Activated CD4-positive, alpha-beta memory T cell treated with anti-CD3 and anti-CD28 coated beads for 36 hours (primary cell): ENCODE measurements around the gene PGM5. TPM values are rescaled to one million over a fixed set of nuclear protein-coding genes. Genes with fewer than 3 reads are reported as not detected.

Experiments used
- CTCF ChIA-PET: fragments of 350-600 bp; sonication (Branson Sonifier 250); formaldehyde crosslinking; loops from one replicate; lab custom pipeline; 2021; ENCODE audit warnings: antibody characterized with exemption, inconsistent platforms; lab: Charles Lee
- POLR2A ChIA-PET: fragments of 350-600 bp; sonication (Branson Sonifier 250); formaldehyde crosslinking; loops from one replicate; lab custom pipeline; 2021; ENCODE audit warnings: antibody characterized with exemption; lab: Charles Lee
- DNase-seq: peaks from one replicate; pipeline ENCODE4 v3.0.0-alpha.2; 2020
- H3K27ac Mint-ChIP-seq: one replicate; pipeline ENCODE4 v1.8.0; 2021; ENCODE audit warnings: mixed read lengths
- H3K27me3 Mint-ChIP-seq: one replicate; pipeline ENCODE4 v1.8.0; 2021; ENCODE audit warnings: mixed read lengths
- H3K36me3 Mint-ChIP-seq: one replicate; pipeline ENCODE4 v1.8.0; 2021; ENCODE audit warnings: mixed read lengths
- H3K4me1 Mint-ChIP-seq: one replicate; pipeline ENCODE4 v1.8.0; 2021; ENCODE audit warnings: low read depth, mixed read lengths
- H3K4me3 Mint-ChIP-seq: one replicate; pipeline ENCODE4 v1.8.0; 2021; ENCODE audit warnings: mild to moderate bottlenecking, mixed read lengths
- H3K9me3 Mint-ChIP-seq: one replicate; pipeline ENCODE4 v1.8.0; 2021; ENCODE audit warnings: mixed read lengths
- intact Hi-C: fragments of 100-400 bp; cut with micrococcal nuclease; formaldehyde crosslinking; loops from one replicate; pipeline ENCODE4 v1.15.1; 2023
- total RNA-seq, 2 experiments: library from RNA; stranded (reverse); gene quantifications; one replicate each; pipeline ENCODE4 v1.2.3, GENCODE V29; 2021

Gene PGM5
- total RNA-seq, 2 experiments from 2014 or later: not detected

DNA sequence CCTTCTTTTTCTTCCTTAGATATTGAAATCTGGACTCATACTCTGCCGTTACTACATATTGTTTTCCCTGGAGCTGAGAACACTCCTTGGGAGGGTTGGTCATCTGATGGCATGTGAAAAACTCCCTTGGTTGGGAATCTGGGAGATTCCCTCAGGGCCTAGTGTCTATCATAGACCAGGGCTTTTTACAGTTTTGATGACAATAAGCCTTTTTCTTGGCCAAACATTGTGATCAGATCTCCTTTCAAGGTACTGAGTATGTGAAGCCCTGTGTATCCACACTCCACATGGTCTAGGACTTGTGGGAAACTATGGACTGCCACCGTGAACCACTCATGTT, 151.4 kb downstream of the PGM5 start:
- H3K27ac Mint-ChIP-seq: no peak overlapping the region
- no peaks in the 10 kb centered on the region for H3K9me3 Mint-ChIP-seq
- no peak for DNase-seq
- intact Hi-C loops: no loop called here
- ChIA-PET POLR2A (no interaction called here), CTCF (no interaction called here)
- no peaks in the 10 kb centered on the region for H3K36me3 Mint-ChIP-seq
- H3K4me3 Mint-ChIP-seq: no peak overlapping the region
- H3K4me1 Mint-ChIP-seq: no peaks in the 10 kb centered on the region
- H3K27me3 Mint-ChIP-seq: peaks cover 5% of the 10 kb centered on the region

DNA sequence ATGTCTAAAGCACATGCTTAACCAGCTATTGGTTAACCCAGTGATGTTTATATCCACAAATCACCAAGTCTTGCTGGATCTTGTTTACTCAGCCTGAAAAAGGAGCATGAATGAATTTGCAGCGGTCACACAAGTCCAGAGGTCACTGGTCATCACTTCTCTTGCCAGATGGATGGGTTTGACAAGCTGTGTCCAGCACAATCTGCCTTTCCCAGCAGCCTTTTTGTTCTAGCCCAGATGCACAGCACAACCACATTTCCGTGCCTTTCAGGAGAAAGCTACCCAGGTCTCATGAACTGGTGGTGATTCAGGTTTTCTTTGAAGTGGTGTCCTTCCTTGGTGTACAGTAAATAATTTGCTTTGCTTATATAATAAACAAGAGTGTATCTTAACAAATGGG, 152.1 kb downstream of the PGM5 start:
- DNase-seq: no peak
- no peaks in the 10 kb centered on the region for H3K4me1 Mint-ChIP-seq
- H3K27ac Mint-ChIP-seq: no peak overlapping the region
- intact Hi-C loops: no loop called here
- CTCF ChIA-PET: no interaction called here
- H3K27me3 Mint-ChIP-seq: peaks cover 5% of the 10 kb centered on the region
- POLR2A ChIA-PET: no interaction called here
- H3K9me3 Mint-ChIP-seq: no peaks in the 10 kb centered on the region
- no peak overlapping the region for H3K4me3 Mint-ChIP-seq
- H3K36me3 Mint-ChIP-seq: no peaks in the 10 kb centered on the region

DNA sequence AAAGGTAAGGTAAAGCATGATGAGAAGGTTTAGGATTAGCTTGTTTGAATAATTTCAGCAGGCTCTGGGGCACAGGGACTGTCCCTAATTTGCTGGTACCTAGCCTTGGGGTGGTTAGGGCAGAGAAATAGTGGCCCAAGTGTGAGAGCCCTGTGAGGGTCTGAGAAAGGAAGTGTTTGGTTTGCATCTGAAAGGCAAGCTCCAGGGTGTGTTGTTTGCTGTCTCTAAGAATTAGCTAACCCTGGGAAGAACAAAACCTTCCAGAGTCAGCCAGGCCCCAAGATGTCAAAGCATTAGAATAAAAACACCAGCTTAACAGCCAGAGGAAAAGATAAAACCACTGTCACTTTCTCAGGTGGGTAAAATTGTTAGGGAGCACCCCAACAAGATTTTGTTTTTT, 153.3 kb downstream of the PGM5 start:
- no peak for DNase-seq
- H3K27me3 Mint-ChIP-seq: peaks cover 3% of the 10 kb centered on the region
- no peaks in the 10 kb centered on the region for H3K36me3 Mint-ChIP-seq
- ChIA-PET CTCF (no interaction called here), POLR2A (interaction anchor here (0.6 kb wide), 1 partner anchor 35 kb away, joined by 4 read pairs; no protein-coding TSS in a partner anchor)
- H3K4me3 Mint-ChIP-seq: no peak overlapping the region
- H3K27ac Mint-ChIP-seq: no peak overlapping the region
- intact Hi-C loops: no loop called here
- H3K9me3 Mint-ChIP-seq: no peaks in the 10 kb centered on the region
- H3K4me1 Mint-ChIP-seq: no peaks in the 10 kb centered on the region

DNA sequence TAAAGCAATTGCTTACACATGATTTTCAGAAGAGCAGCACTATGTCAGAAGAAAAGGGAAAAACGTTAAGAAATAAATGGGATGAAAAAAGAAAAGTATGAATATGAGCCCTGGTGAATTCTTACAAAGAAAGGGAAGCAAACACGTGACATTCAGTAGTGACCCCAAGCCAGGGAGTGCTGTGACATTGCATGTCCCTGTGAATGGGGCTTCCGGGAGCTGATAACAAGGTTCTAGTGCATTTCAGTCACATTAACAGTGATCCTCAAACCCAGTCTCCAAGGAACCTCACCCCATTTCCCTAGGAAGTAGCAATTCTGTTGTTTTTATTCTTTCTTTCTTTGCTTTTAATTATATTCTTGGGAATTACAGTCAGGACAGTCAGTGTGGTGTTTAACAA, 157.0 kb downstream of the PGM5 start:
- no peak overlapping the region for H3K27ac Mint-ChIP-seq
- ChIA-PET CTCF (interaction anchor here (1.2 kb wide), 1 partner anchor 47 kb away, joined by 3 read pairs; no protein-coding TSS in a partner anchor), POLR2A (no interaction called here)
- H3K27me3 Mint-ChIP-seq: peaks cover 9% of the 10 kb centered on the region
- no peaks in the 10 kb centered on the region for H3K4me1 Mint-ChIP-seq
- no peak overlapping the region for H3K4me3 Mint-ChIP-seq
- intact Hi-C loops: no loop called here
- DNase-seq: no peak
- H3K9me3 Mint-ChIP-seq: peaks cover 3% of the 10 kb centered on the region
- peaks cover 2% of the 10 kb centered on the region for H3K36me3 Mint-ChIP-seq

DNA sequence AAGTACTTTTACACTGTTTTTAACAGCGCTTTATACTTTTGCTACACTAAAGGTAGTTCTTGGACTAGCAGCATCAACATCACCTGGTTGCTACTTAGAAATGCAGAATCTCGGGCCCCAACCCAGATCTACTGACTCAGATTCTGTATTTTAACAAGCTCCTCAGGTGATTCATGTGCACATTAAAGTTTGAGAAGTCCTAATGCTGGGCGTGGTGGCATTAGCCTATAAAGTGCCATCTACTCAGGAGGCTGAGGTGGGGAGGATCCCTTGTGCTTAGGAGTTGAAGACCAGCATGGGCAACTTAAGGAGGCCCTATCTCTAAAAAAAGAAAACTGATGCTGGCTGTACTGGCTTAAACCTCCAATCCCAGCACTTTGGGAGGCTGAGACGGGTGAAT, 157.6 kb downstream of the PGM5 start:
- Mint-ChIP-seq H3K27me3 (peaks cover 9% of the 10 kb centered on the region), H3K4me3 (no peak overlapping the region), H3K9me3 (peaks cover 6% of the 10 kb centered on the region), H3K27ac (no peak overlapping the region), H3K36me3 (peaks cover 3% of the 10 kb centered on the region), H3K4me1 (no peaks in the 10 kb centered on the region)
- intact Hi-C loops: no loop called here
- ChIA-PET CTCF (interaction anchor here (1.2 kb wide), 1 partner anchor 47 kb away, joined by 3 read pairs; no protein-coding TSS in a partner anchor), POLR2A (no interaction called here)
- no peak for DNase-seq

DNA sequence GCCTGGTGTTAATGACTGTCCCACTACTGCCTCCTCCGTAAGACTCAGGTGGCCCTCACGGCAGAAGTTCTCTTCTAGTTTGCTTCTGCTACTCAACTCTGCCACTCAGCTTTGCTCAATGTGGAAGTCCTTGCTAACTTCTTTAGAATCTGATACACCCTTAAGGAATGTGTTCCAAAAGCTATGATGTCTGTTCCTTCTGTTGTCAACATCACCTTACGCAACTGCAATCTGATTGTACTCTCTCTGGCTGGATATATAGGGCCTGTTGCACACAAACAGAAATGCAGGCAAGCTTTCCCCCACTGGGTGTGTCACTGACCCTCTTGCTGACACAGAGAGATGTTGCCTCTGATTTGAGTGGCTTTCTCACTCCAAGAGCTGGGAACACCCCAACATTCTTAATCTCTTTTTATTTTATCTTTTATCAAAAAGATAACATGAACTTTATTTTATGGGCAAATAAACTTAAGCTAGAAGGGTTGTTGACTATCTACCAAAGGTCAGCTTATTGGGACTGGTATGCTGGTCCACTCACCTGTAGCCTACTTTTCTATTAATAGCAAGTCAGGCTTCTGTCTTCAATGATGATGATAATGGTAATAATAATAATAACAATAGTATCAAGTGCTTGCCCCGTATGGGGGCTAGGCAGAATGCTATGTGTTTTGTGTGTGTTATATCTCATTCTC, 159.1 kb downstream of the PGM5 start:
- ChIA-PET POLR2A (no interaction called here), CTCF (no interaction called here)
- peaks cover 6% of the 10 kb centered on the region for H3K9me3 Mint-ChIP-seq
- peaks cover 6% of the 10 kb centered on the region for H3K27me3 Mint-ChIP-seq
- no peak for DNase-seq
- H3K27ac Mint-ChIP-seq: no peak overlapping the region
- intact Hi-C loops: no loop called here
- H3K4me3 Mint-ChIP-seq: no peak overlapping the region
- no peaks in the 10 kb centered on the region for H3K4me1 Mint-ChIP-seq
- H3K36me3 Mint-ChIP-seq: peaks cover 3% of the 10 kb centered on the region

DNA sequence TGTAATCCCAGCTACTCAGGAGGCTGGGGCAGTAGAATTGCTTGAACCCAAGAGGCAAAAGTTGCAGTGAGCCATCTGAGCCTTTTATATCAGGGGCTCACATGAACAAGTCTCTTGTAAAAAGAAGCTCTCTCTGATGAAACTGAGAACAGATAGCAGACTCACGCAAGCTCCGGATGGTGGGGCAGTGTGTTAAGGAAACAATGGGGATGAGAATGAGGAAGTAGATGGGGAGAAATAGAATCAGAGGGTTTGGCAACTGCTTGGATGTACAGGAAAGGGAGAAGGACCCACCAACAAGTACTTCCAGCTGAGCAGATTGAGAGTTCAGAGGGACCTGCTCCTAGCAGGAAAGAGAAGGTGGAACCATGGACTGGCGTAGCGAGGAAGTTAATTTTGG, 165.7 kb downstream of the PGM5 start:
- H3K4me1 Mint-ChIP-seq: no peaks in the 10 kb centered on the region
- H3K36me3 Mint-ChIP-seq: peaks cover 3% of the 10 kb centered on the region
- no peak overlapping the region for H3K4me3 Mint-ChIP-seq
- POLR2A ChIA-PET: no interaction called here
- H3K27me3 Mint-ChIP-seq: peaks cover 13% of the 10 kb centered on the region
- H3K27ac Mint-ChIP-seq: no peak overlapping the region
- CTCF ChIA-PET: no interaction called here
- H3K9me3 Mint-ChIP-seq: peaks cover 6% of the 10 kb centered on the region
- no peak for DNase-seq
- intact Hi-C loops: no loop called here

DNA sequence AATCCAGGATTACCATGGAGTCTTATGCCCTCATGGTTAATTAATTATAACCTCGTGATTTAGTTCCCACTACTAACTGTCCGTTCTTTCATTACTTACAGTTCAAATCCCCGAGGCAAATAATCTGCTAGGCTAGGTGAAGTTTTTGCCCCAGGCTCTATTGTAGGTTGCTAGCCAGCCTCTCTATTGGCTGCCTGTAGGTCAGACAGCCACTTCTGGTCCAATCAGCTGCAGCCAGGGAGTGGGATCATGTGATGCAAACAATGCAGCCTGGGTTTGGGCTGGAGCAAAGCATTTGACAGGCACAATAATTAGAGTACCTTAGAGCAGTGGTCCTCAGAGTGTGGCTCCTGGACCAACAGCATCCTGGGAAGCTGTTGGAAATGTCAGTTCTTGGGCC, 166.5 kb downstream of the PGM5 start:
- H3K4me1 Mint-ChIP-seq: no peaks in the 10 kb centered on the region
- H3K27me3 Mint-ChIP-seq: peaks cover 9% of the 10 kb centered on the region
- no peak overlapping the region for H3K27ac Mint-ChIP-seq
- H3K36me3 Mint-ChIP-seq: peaks cover 3% of the 10 kb centered on the region
- no peak for DNase-seq
- peaks cover 6% of the 10 kb centered on the region for H3K9me3 Mint-ChIP-seq
- CTCF ChIA-PET: no interaction called here
- no peak overlapping the region for H3K4me3 Mint-ChIP-seq
- intact Hi-C loops: no loop called here
- POLR2A ChIA-PET: no interaction called here

DNA sequence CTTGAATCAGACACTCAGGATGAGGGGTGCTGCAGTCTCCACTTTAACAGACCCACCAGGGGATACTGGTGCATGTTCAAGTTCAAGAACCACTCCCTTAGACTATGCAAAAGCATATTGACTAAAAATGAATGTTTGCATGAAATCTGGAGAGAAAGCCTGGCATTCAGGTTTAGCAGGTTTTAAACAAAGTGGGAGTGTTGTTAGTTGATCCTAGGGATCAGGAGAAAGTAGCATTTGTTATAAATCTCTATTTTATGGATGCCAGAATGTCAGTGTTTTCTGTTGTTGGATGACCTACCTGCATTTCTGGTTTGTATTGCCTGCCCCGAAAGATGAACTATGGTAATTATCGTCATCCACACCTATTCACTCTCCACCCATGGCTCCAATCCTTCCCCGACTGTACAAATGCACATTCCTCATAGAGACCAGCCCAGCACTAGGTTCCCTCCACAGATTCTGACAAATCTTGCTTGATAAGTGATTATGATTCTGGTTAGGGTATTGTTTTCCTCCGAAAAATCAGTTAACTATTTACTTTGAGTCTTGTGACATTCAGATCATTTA, 167.0 kb downstream of the PGM5 start:
- POLR2A ChIA-PET: no interaction called here
- no peak overlapping the region for H3K27ac Mint-ChIP-seq
- H3K27me3 Mint-ChIP-seq: peaks cover 7% of the 10 kb centered on the region
- H3K9me3 Mint-ChIP-seq: peaks cover 3% of the 10 kb centered on the region
- CTCF ChIA-PET: no interaction called here
- H3K4me1 Mint-ChIP-seq: no peaks in the 10 kb centered on the region
- no peak overlapping the region for H3K4me3 Mint-ChIP-seq
- intact Hi-C loops: no loop called here
- peaks cover 2% of the 10 kb centered on the region for H3K36me3 Mint-ChIP-seq
- DNase-seq: no peak

DNA sequence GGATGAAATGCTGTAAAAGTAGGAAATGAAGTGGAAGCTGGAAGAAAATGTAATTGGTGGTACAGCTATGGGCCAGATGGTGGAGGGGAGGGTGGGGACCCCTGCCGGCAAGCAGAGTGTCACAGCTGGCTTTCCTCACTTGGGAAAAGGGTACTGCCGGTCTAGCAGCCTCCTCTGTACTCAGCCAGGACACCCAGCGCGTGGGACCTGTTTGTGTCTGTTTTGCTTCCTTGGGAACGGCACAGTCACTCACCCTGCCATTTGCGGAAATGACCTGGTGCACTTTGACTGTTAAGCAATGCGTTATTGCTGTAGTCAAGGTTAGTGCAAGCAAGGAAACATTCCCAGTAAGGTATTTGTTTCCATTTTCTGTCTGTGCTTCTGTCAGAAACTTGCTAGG, 174.2 kb downstream of the PGM5 start:
- CTCF ChIA-PET: no interaction called here
- Mint-ChIP-seq H3K9me3 (no peaks in the 10 kb centered on the region), H3K4me1 (no peaks in the 10 kb centered on the region), H3K4me3 (no peak overlapping the region), H3K27me3 (peaks cover 8% of the 10 kb centered on the region), H3K36me3 (no peaks in the 10 kb centered on the region), H3K27ac (no peak overlapping the region)
- no peak for DNase-seq
- POLR2A ChIA-PET: no interaction called here
- intact Hi-C loops: no loop called here

DNA sequence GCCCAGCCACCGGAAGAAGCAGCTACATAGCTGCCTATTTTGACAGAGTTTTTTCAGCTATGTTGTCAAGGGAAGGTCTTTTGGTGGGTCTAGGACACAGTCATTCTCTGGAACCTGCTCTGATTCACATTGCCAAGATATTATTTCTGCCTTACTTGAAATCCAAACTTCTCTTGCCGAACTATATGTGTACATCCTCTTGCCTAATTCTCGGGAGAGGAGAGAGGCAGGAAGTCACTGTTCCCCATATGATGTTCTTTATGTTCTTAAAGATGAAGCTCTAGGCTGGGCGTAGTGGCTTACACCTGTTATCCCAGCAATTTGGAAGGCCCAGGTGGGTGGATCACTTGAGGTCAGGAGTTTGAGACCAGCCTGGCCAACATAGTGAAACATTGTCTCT, 175.7 kb downstream of the PGM5 start:
- H3K36me3 Mint-ChIP-seq: no peaks in the 10 kb centered on the region
- peaks cover 8% of the 10 kb centered on the region for H3K27me3 Mint-ChIP-seq
- H3K4me3 Mint-ChIP-seq: no peak overlapping the region
- no peaks in the 10 kb centered on the region for H3K4me1 Mint-ChIP-seq
- no peak for DNase-seq
- CTCF ChIA-PET: no interaction called here
- POLR2A ChIA-PET: no interaction called here
- no peaks in the 10 kb centered on the region for H3K9me3 Mint-ChIP-seq
- intact Hi-C loops: no loop called here
- H3K27ac Mint-ChIP-seq: no peak overlapping the region

DNA sequence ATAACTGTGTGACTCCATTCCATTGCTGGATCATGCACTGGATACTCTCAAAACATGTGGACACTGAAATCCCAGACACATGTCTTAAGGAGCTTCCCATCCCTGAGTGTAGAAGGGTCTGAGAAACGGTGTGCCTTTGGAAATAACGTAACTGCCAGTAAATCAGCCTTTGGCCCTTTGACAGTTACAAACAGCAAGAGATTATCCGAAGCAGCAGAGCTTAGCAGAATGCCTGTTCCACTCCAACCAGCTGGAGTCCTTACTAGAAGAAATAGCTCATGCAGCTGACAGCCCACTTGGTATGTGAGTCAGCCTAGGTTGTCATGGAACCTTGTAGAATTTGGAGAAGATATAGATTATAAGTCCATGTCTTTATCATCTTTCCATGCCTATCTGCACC, 177.3 kb downstream of the PGM5 start:
- Mint-ChIP-seq H3K4me1 (no peaks in the 10 kb centered on the region), H3K36me3 (no peaks in the 10 kb centered on the region), H3K27ac (no peak overlapping the region), H3K4me3 (no peak overlapping the region), H3K27me3 (peaks cover 11% of the 10 kb centered on the region), H3K9me3 (no peaks in the 10 kb centered on the region)
- CTCF ChIA-PET: no interaction called here
- POLR2A ChIA-PET: no interaction called here
- intact Hi-C loops: no loop called here
- no peak for DNase-seq
